NK-92 (cell line): ENCODE results near the gene PKN3.
"Not testable (repeated sequence)": the region's sequence is repeated elsewhere in the genome, so short reads cannot be mapped to it uniquely, and the experiment has no call there.

Experiments used
- DNase-seq: peaks from one replicate; lab custom pipeline; 2025; ENCODE audit not compliant: unreplicated experiment; lab: John Stamatoyannopoulos, UW

The PKN3 gene

DNA sequence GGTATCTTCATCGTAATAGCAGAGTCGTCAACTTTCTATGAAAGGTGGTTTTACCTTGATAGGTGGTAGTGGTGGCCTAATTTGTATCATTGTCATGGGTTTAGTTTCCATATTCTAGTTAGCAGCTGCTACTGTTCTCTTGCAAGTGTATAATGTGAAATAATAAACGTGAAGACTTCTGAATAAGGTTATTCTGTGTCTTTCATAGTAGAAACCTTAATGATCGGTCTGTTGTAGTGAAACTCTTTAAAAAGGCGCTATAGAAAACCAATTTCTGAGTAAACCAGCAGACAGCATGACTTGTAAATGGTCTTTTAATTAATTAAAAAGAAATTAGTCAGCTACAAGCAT is 11.6 kb upstream of the PKN3 start:
- no peak for DNase-seq

GRCh38 chr9:128693738-128694137 is 8.6 kb upstream of the PKN3 start:
- not testable (repeated sequence) for DNase-seq

DNA sequence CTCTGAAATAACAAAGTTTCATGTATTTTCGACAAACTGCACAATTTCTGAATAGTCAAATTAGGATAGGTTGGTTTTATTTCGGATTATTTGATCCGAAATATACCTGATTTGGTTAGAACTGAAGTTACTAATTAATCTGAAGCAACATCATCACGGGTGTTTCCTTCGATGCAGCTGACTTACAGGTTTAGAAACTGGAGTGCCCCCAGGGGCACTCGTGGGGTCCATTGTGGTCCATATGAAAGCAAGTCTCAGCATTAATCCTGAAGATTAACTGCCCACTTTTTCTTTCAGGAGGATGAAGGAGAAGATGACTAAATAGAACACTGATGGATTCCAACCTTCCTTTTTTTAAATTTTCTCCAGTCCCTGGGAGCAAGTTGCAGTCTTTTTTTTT is 8.0 kb upstream of the PKN3 start:
- no peak for DNase-seq

DNA sequence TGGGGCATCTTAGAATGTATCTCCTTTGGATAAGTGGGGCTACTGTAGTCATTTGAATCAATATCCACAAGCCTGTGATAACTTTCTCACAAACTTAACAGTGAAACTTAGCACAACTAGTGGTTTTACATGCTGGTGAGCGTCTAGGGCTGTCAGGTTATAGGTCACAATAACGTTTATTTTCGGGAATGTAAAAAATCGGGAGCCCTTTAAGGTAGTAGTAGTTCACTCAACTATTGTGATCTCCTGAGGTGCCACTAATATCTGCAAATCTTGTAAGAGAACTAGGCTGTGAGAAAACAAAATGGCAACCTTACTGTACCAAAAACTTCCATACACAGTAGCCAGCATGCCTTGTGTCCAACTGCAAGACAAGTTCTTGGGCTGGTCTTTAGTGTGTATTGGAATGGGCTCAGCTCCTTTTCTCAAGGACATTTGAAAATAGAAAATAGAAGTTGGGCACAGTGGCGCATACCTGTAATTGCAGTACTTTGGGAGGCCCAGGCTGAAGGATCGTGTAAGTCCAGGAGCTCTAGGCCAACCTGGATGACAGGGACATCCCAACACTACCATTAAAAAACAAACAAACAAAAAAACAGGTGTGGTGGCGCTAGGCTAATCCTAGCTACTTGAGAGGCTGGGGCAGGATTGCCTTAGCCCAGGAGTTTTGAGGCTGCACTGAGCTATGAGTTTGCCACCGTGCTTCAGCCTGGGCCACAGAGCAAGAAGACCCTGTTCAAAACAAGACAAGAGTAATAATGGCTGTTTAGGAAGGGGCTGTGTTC is 5.2 kb upstream of the PKN3 start:
- no peak for DNase-seq

GRCh38 chr9:128699096-128699795 is 3.1 kb upstream of the PKN3 start:
- not testable (repeated sequence) for DNase-seq

DNA sequence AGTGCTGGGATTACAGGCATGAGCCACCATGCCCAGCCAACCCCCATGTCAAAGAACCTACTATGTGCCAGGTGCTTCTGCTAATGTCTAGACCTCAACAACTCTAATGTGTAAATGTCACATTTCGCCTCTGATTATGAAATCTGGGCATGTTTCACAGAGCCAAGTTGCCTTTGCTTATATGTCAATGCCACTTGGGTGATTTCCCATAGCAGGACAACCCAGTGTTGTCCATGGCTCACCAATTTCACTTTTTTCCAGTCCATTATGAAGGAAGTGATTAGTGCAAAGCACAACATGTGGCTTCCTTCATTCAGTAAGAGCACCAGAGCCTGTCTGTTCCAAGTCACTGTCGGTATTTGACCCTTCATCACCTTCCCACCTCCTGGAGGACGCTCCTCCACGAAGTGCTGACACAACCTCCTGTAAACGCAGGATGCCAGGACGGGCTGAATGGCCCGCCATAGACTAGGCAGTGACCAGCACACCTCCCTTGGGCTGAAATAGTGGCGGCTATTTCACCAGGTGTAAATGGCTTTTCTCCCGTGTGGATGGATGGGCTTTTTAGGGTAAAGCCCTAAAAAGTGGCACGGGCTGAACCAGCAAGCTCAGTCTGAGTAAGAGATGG is 962 bp upstream of the PKN3 start:
- DNase-seq, result no peak

DNA sequence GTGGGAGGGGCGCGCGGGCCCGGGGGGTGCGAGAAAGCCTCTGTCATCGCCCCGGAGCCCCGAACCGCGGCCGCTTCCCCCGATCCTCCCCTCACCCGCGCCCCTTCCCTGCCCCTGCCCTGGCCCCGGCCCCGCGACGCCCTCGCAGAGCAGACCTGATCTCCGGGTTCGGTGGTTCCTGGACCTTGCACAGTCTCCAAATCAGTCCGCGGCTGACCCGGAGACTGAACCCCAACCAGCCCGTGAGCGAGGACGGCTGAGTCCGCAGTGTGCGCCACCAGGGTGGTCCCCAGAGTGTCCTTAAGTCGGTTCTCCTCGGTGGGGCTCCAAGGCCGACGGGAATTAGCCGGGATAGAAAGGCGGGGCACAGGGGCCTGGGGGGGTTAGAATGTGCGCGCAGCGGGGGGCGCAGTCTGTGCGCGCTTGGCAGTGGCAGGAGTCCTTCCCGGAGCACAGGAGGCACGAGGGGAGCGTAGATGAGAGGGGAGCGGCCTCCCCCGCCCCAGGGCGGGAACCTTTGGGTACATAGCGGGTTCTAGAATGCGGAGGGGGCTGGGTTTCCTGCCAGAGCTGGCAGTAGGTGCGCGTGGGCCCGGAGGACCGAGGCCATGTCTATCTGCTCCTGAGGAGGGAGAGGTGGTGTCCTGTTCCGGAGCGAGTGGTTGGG is 779 bp downstream of the PKN3 start:
- no peak for DNase-seq

DNA sequence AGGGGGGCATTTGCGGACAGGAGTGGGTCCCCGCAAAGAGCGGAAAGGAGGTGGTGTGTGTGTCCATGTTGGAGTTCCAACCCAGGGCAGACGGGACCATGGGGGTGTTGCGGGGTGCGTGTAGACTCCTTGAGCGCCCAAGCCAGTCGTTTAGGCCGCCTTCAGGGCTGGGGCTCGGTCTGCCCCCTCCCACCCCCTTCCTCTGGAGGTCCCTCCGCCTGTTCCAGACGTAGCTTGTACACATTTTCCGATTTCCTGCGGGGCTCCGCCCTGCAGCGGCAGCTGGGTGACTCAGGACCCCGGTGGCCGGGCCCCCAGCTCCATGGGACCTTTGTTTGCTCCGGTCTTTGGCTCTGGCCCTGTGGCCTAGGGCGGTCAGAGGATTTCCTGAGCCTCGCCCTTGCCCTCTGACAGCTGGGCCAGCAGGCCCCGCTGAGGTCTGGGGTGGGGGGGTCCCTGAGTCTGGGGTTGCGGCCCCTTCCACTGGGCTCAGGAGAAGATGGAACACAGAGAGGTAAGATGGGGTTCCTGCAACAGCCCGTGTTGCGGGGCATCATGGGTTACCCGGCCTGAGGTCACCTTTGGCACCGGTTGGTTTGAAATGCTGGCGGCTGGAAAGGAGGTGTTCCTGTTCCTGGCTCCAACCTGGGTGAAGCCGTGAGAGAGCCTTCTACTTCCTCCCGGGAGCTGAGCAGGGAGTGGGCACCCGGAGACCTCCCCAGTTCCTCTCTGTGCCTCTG is 1.5 kb downstream of the PKN3 start:
- DNase-seq, result no peak

DNA sequence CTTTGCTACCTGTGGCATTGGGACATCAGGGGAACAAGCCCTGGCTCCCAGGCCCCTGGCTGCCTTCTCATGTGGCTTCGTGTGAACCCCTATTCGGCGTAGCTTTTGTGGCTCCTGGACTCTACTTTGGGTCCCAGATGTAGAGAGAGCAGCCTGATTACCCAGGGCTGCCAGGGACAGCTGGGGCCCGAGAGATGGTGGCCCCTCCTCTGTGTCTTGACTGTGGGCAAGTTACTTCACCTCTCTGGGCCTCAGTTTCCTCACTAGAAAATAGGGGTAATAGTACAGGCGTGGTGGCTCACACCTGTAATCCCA is 2.0 kb downstream of the PKN3 start:
- DNase-seq, result no peak

DNA sequence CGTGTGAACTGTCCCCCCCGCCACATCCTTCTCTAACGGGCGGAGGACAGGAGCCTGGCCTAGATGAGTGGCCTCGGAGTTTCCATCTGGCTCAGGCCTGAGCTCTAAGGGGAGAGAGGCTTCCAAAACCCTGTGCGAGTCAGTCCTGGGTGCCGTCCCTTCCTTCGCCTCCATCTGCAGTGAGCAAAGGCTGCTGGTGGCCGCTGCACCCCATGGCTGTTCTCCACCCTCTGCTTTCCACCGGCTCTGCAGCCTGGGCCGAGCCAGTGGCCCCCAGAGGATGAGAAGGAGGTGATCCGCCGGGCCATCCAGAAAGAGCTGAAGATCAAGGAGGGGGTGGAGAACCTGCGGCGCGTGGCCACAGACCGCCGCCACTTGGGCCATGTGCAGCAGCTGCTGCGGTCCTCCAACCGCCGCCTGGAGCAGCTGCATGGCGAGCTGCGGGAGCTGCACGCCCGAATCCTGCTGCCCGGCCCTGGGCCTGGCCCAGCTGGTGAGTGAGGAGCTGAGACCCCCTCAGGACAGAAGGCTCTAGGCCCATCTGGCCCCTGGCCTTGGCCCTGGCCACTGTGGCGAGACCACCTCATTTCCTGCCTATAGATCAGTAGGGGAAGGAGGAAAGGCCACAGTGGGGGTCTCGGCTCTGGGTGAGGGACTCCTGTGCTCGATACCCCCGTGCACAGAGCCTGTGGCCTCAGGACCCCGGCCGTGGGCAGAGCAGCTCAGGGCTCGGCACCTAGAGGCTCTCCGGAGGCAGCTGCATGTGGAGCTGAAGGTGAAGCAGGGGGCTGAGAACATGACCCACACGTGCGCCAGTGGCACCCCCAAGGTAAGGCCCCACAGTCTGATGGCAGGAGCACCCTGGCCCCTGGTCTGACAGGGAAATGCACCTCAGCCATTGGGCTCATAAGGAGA is 3.0 kb downstream of the PKN3 start:
- no peak for DNase-seq

- no peak for DNase-seq
These were observed 3.7 kb downstream of the PKN3 start for GRCh38 chr9:128706045-128706444.

- no peak for DNase-seq
These were observed 4.5 kb downstream of the PKN3 start for GRCh38 chr9:128706671-128707381.

GRCh38 chr9:128707446-128707845 is 5.1 kb downstream of the PKN3 start:
- DNase-seq, result no peak

DNA sequence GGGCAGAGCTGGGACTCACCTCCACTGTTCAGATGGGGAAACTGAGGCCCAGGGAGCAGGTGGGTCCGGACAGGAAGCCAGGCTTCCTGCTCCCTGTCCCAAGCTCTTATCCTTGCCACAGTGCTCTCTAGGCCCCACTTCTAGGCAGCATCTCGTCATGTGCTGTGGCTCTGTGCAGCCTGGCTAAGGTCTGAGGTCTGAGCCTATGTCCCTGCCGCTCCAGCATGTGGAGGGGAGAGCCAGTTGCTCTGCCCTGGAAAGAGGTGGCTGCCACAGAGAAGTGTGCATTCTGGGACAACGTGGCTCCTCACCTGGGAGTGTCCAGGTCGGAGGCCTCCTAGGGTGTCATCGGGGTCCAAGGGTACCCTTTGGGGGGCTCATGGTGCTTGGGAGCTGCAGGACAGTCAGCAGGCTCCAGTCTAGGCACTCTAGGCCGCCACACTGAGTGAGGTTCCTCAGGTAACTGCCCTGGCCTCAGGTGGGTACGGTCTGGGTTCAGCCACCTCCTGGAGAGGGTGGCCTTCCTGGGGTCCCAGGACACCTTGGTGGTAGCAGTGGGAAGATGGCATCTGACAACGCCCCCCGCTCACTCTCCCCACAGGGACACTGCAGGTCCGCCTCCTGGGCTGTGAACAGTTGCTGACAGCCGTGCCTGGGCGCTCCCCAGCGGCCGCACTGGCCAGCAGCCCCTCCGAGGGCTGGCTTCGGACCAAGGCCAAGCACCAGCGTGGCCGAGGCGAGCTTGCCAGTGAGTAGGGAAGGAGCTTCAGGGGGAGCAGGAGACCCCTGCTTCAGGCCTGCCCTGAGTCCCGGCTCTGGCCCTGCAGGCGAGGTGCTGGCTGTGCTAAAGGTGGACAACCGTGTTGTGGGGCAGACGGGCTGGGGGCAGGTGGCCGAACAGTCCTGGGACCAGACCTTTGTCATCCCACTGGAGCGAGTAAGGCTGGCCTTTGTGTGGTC is 10.4 kb downstream of the PKN3 start:
- DNase-seq, result no peak

DNA sequence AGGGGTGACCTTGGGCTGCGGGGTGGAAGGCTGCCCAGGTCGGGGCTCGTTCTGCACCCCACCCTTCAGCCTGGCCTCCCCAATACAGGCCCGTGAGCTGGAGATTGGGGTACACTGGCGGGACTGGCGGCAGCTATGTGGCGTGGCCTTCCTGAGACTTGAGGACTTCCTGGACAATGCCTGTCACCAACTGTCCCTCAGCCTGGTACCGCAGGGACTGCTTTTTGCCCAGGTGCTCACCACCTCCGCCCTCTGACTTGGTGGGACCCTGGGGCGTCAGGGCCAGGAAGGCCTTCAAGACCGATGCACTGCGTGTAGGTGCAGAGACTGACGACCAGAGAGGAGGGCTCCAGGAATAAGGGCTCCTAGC is 11.1 kb downstream of the PKN3 start:
- DNase-seq, result no peak

DNA sequence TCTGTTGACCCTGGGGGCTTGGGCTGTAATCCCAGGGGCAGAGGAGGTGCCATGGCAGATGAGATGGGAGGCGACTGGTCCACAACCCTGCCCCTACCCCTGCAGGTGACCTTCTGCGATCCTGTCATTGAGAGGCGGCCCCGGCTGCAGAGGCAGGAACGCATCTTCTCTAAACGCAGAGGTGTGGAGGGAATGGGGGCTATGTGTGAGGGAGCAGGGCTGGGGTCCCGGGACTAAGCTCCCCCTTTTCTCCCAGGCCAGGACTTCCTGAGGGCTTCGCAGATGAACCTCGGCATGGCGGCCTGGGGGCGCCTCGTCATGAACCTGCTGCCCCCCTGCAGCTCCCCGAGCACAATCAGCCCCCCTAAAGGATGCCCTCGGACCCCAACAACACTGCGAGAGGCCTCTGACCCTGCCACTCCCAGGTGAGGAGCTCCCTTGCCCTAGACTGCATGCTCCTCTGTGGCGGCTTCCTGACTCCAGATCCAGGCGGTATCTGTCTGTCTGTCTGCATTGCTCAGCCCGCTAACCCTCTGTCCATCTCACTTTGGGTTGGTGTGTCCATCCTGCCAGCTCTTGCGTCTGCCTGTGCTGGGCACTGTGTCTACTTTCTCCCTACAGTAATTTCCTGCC is 11.8 kb downstream of the PKN3 start:
- no peak for DNase-seq

- no peak for DNase-seq
These were observed 12.5 kb downstream of the PKN3 start for GRCh38 chr9:128714586-128715435.
